PC-9 (cell line): Measurements from ENCODE around the gene ZNF605. TPM values are rescaled to one million over a fixed set of nuclear protein-coding genes. Genes with fewer than 3 reads are reported as not detected.

ENCODE experiments used
- BruUV-seq: library from RNA; stranded (reverse); fragments of 400-500 nt; replicated peaks from 2 replicates; lab custom pipeline; 2021; lab: Mats Ljungman, UMichigan
- CTCF ChIA-PET: fragments of 300-600 bp; sonication (Branson Sonifier 250); formaldehyde crosslinking; loops from one replicate; lab custom pipeline; 2022; ENCODE audit warnings: antibody characterized with exemption; lab: Charles Lee
- POLR2A ChIA-PET: fragments of 300-600 bp; sonication (Branson Sonifier 250); formaldehyde crosslinking; loops from one replicate; lab custom pipeline; 2022; ENCODE audit warnings: antibody characterized with exemption; ENCODE audit not compliant: unreplicated experiment; lab: Charles Lee
- DNase-seq, 2 experiments: peaks; one replicate each; pipeline versions ENCODE4 v3.0.0 to v3.0.0-alpha.2; 2015 to 2022; ENCODE audit warnings: mixed read lengths in 1 of 2
- H2AFZ ChIP-seq: fragments of 200-600 bp; sonication (generic); 2 replicates; pipeline ENCODE4 v1.8.1; 2017; ENCODE audit warnings: antibody characterized with exemption
- H3F3A ChIP-seq: fragments of 200-600 bp; sonication (generic); 2 replicates; pipeline ENCODE4 v1.8.1; 2017; ENCODE audit warnings: antibody characterized with exemption, mild to moderate bottlenecking, low read depth; ENCODE audit not compliant: insufficient read depth
- H3K27ac ChIP-seq: fragments of 200-600 bp; sonication (generic); 2 replicates; pipeline ENCODE4 v1.6.1; 2016; ENCODE audit warnings: mixed run types
- H3K27me3 ChIP-seq: fragments of 200-600 bp; sonication (generic); 2 replicates; pipeline ENCODE4 v1.6.1; 2016; ENCODE audit warnings: low read depth, mixed run types; ENCODE audit not compliant: insufficient read depth
- H3K36me3 ChIP-seq: fragments of 200-600 bp; sonication (generic); 2 replicates; pipeline ENCODE4 v1.6.1; 2016; ENCODE audit warnings: low read depth, mixed run types
- H3K4me1 ChIP-seq: fragments of 200-600 bp; sonication (generic); replicated peaks from 2 replicates; pipeline ENCODE4 v1.6.1; 2016; ENCODE audit warnings: mixed run types; ENCODE audit not compliant: insufficient read depth
- H3K4me2 ChIP-seq: fragments of 200-600 bp; sonication (generic); 2 replicates; pipeline ENCODE4 v1.6.1; 2017; ENCODE audit warnings: mixed run types
- H3K4me3 ChIP-seq: fragments of 200-600 bp; sonication (generic); 2 replicates; pipeline ENCODE4 v1.6.1; 2016; ENCODE audit warnings: mixed run types
- H3K79me2 ChIP-seq: fragments of 200-600 bp; sonication (generic); 2 replicates; pipeline ENCODE4 v1.6.1; 2017; ENCODE audit warnings: low read depth, mixed run types
- H3K9me2 ChIP-seq: fragments of 200-600 bp; sonication (generic); 2 replicates; pipeline ENCODE4 v1.8.1; 2017; ENCODE audit warnings: mild to moderate bottlenecking; ENCODE audit not compliant: insufficient read depth
- H3K9me3 ChIP-seq: fragments of 200-600 bp; sonication (generic); 2 replicates; pipeline ENCODE4 v1.8.1; 2016; ENCODE audit warnings: low read depth; ENCODE audit not compliant: insufficient read depth
- H4K20me1 ChIP-seq: fragments of 200-600 bp; sonication (generic); 2 replicates; pipeline ENCODE4 v1.8.1; 2017; ENCODE audit not compliant: insufficient read depth
- EZH2 ChIP-seq: fragments of 200-600 bp; sonication (generic); IDR thresholded peaks from 2 replicates; pipeline ENCODE4 v1.8.0; 2017; ENCODE audit warnings: antibody characterized with exemption, low read depth
- intact Hi-C: fragments of 100-400 bp; cut with micrococcal nuclease; formaldehyde crosslinking; loops from one replicate; pipeline ENCODE4 v1.10.0; 2022; ENCODE audit not compliant: unreplicated experiment
- total RNA-seq: library from RNA; stranded (reverse); gene quantifications from 2 replicates; pipeline ENCODE4 v1.2.3, GENCODE V29; 2021
- TF ChIP-seq, protein P1 (sequence below): fragments of 200-600 bp; sonication (generic); conservative IDR thresholded peaks from 2 replicates; pipeline ENCODE4 v1.6.1; 2017; ENCODE audit warnings: mixed run types, antibody characterized with exemption, mild to moderate bottlenecking, moderate library complexity

ZNF605 gene
- total RNA-seq, 1 experiment from 2014 or later = 13.5 TPM

GRCh38 chr12:132950844-132951535 lies 5.1 kb downstream of the ZNF605 start:
- ChIA-PET CTCF (no interaction called here), POLR2A (no interaction called here)
- peaks cover 30% of the 10 kb centered on the region for H3F3A ChIP-seq
- no peak overlapping the region for H3K4me2 ChIP-seq
- H3K27ac ChIP-seq = no peak overlapping the region
- 0 out of 2 replicates have a peak, but pooled peaks cover 8% of the 10 kb centered on the region for H3K79me2 ChIP-seq
- no TSS peak for BruUV-seq
- no peaks in the 10 kb centered on the region for H3K4me1 ChIP-seq
- no peak overlapping the region for H2AFZ ChIP-seq
- no peaks in the 10 kb centered on the region for H3K9me2 ChIP-seq
- intact Hi-C loops = no loop called here
- no peaks in the 10 kb centered on the region for H3K27me3 ChIP-seq
- H3K4me3 ChIP-seq = no peak overlapping the region
- H3K9me3 ChIP-seq = peaks cover 35% of the 10 kb centered on the region
- TF ChIP-seq, protein P1, sequence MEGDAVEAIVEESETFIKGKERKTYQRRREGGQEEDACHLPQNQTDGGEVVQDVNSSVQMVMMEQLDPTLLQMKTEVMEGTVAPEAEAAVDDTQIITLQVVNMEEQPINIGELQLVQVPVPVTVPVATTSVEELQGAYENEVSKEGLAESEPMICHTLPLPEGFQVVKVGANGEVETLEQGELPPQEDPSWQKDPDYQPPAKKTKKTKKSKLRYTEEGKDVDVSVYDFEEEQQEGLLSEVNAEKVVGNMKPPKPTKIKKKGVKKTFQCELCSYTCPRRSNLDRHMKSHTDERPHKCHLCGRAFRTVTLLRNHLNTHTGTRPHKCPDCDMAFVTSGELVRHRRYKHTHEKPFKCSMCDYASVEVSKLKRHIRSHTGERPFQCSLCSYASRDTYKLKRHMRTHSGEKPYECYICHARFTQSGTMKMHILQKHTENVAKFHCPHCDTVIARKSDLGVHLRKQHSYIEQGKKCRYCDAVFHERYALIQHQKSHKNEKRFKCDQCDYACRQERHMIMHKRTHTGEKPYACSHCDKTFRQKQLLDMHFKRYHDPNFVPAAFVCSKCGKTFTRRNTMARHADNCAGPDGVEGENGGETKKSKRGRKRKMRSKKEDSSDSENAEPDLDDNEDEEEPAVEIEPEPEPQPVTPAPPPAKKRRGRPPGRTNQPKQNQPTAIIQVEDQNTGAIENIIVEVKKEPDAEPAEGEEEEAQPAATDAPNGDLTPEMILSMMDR = no peak
- TF ChIP-seq EZH2 = no peak
- DNase-seq = no peak
- peaks cover 15% of the 10 kb centered on the region; the same call in 1 of the 2 replicates for H3K36me3 ChIP-seq
- H4K20me1 ChIP-seq = no peaks in the 10 kb centered on the region

- H3K79me2 ChIP-seq = 0 out of 2 replicates have a peak, but pooled peaks cover 5% of the 10 kb centered on the region
- peaks cover 21% of the 10 kb centered on the region; the same call in 1 of the 2 replicates for H3K36me3 ChIP-seq
- POLR2A ChIA-PET = no interaction called here
These were observed 5.9 kb downstream of the ZNF605 start for GRCh38 chr12:132949936-132950837.

More at GRCh38 chr12:132949936-132950837, 5.9 kb downstream of the ZNF605 start:
- H3K4me2 ChIP-seq = no peak overlapping the region
- H2AFZ ChIP-seq = no peak overlapping the region
- no peak overlapping the region for H3K27ac ChIP-seq
- H3K4me3 ChIP-seq = no peak overlapping the region
- H3K9me2 ChIP-seq = no peaks in the 10 kb centered on the region
- H3K9me3 ChIP-seq = peaks cover 35% of the 10 kb centered on the region
- CTCF ChIA-PET = no interaction called here
- DNase-seq = no peak
- intact Hi-C loops = no loop called here
- TF ChIP-seq EZH2 = no peak
- TF ChIP-seq, protein P1 = no peak
- H4K20me1 ChIP-seq = no peaks in the 10 kb centered on the region
- peaks cover 25% of the 10 kb centered on the region for H3F3A ChIP-seq
- BruUV-seq = no TSS peak
- H3K4me1 ChIP-seq = no peaks in the 10 kb centered on the region
- no peaks in the 10 kb centered on the region for H3K27me3 ChIP-seq
